ENCODE data around the gene PRIMPOL.

GRCh38 chr4:184719407-184719806 is 69.9 kb downstream of the PRIMPOL start:
- TF ChIP-seq CTCF (IDR thresholded peaks at IDR 0.05), result no peak
- TF ChIP-seq POLR2A (IDR thresholded peaks at IDR 0.05), result no peak
